D341Med (cell line): ENCODE data around the gene FAAH2.
A peak's percentile ranks its signal among the peaks of the same experiment; 100 is the strongest.
"Not testable (repeated sequence)": the region's sequence is repeated elsewhere in the genome, so short reads cannot be mapped to it uniquely, and the experiment has no call there.

Source experiments
- DNase-seq: peaks from one replicate; pipeline ENCODE4 v3.0.0; 2012; ENCODE audit warnings: low spot score

The FAAH2 gene

GRCh38 chrX:57394162-57394561 lies 107.7 kb downstream of the FAAH2 start:
- not testable (repeated sequence) for DNase-seq

- DNase-seq, result not testable (repeated sequence)
These were observed 116.7 kb downstream of the FAAH2 start for GRCh38 chrX:57403191-57403590.

- no peak for DNase-seq
These were observed 119.6 kb downstream of the FAAH2 start for GRCh38 chrX:57406149-57406548.

GRCh38 chrX:57417827-57418226 lies 131.3 kb downstream of the FAAH2 start:
- DNase-seq, result no peak

- DNase-seq, result no peak
These were observed 135.8 kb downstream of the FAAH2 start for GRCh38 chrX:57422289-57422688.

GRCh38 chrX:57422790-57423189 lies 136.3 kb downstream of the FAAH2 start:
- DNase-seq, result no peak

- DNase-seq, result no peak
These were observed 158.6 kb downstream of the FAAH2 start for GRCh38 chrX:57445076-57445475.

GRCh38 chrX:57445832-57446231 lies 159.3 kb downstream of the FAAH2 start:
- DNase-seq, result no peak

- DNase-seq, result no peak
These were observed 161.3 kb downstream of the FAAH2 start for GRCh38 chrX:57447856-57448255.

GRCh38 chrX:57451426-57452020 lies 165.0 kb downstream of the FAAH2 start:
- DNase-seq, result no peak

- peak; percentile 7 for DNase-seq
These were observed 167.4 kb downstream of the FAAH2 start for GRCh38 chrX:57453901-57454300.

- no peak for DNase-seq
These were observed 195.0 kb downstream of the FAAH2 start for GRCh38 chrX:57481514-57481913.

- DNase-seq, result no peak
These were observed 230.0 kb downstream of the FAAH2 start for GRCh38 chrX:57516491-57516890.

GRCh38 chrX:57519578-57520118 lies 233.1 kb downstream of the FAAH2 start:
- no peak for DNase-seq

- no peak for DNase-seq
These were observed 242.3 kb downstream of the FAAH2 start for GRCh38 chrX:57528670-57529255.
